ENCODE data around the gene PMEPA1.

The PMEPA1 gene

GRCh38 chr20:57682184-57683101 is 27.4 kb downstream of the PMEPA1 start:
- no peak for TF ChIP-seq CTCF (IDR thresholded peaks at IDR 0.05; ENCODE audit: control insufficient read depth, extremely low read depth, insufficient read depth)
- H3K4me3 ChIP-seq (ENCODE audit: low read depth, low read length), result no peak overlapping the region
- DNase-seq (ENCODE audit: low read depth), result no peak

GRCh38 chr20:57680934-57681914 is 28.6 kb downstream of the PMEPA1 start:
- no peak for DNase-seq (ENCODE audit: low read depth)
- no peak overlapping the region for H3K4me3 ChIP-seq (ENCODE audit: low read depth, low read length)
- TF ChIP-seq CTCF (IDR thresholded peaks at IDR 0.05; ENCODE audit: control insufficient read depth, extremely low read depth, insufficient read depth), result no peak

- no peak overlapping the region for H3K4me3 ChIP-seq (ENCODE audit: low read depth, low read length)
- TF ChIP-seq CTCF (IDR thresholded peaks at IDR 0.05; ENCODE audit: control insufficient read depth, extremely low read depth, insufficient read depth), result no peak
- no peak for DNase-seq (ENCODE audit: low read depth)
Observed at GRCh38 chr20:57680131-57680716, 29.6 kb downstream of the PMEPA1 start.

GRCh38 chr20:57679113-57679512 is 30.7 kb downstream of the PMEPA1 start:
- TF ChIP-seq CTCF (IDR thresholded peaks at IDR 0.05; ENCODE audit: control insufficient read depth, extremely low read depth, insufficient read depth), result no peak
- H3K4me3 ChIP-seq (ENCODE audit: low read depth, low read length), result no peak overlapping the region
- DNase-seq (ENCODE audit: low read depth), result no peak

- no peak for TF ChIP-seq CTCF (IDR thresholded peaks at IDR 0.05; ENCODE audit: control insufficient read depth, extremely low read depth, insufficient read depth)
- no peak for DNase-seq (ENCODE audit: low read depth)
- H3K4me3 ChIP-seq (ENCODE audit: low read depth, low read length), result no peak overlapping the region
Observed at GRCh38 chr20:57678340-57678739, 31.5 kb downstream of the PMEPA1 start.

GRCh38 chr20:57677584-57677982 is 32.2 kb downstream of the PMEPA1 start:
- no peak for TF ChIP-seq CTCF (IDR thresholded peaks at IDR 0.05; ENCODE audit: control insufficient read depth, extremely low read depth, insufficient read depth)
- peak; percentile 76 for DNase-seq (ENCODE audit: low read depth)
- H3K4me3 ChIP-seq (ENCODE audit: low read depth, low read length), result no peak overlapping the region

Measured in LNCaP clone FGC (cell line).